Stimulated activated CD4-positive, alpha-beta T cell treated with anti-CD3 and anti-CD28 coated beads, Interleukin-1b, Interleukin-23, amount 100 ng/mL, for 4 hours (primary cell): ENCODE results near the gene SGSM2.
A peak's percentile ranks its signal among the peaks of the same experiment; 100 is the strongest.

Experiments
- DNase-seq, 2 donors: peaks; one replicate each; pipeline ENCODE4 v3.0.0-alpha.2; 2020; ENCODE audit warnings: low read depth in 2 of 2

SGSM2 gene

DNA sequence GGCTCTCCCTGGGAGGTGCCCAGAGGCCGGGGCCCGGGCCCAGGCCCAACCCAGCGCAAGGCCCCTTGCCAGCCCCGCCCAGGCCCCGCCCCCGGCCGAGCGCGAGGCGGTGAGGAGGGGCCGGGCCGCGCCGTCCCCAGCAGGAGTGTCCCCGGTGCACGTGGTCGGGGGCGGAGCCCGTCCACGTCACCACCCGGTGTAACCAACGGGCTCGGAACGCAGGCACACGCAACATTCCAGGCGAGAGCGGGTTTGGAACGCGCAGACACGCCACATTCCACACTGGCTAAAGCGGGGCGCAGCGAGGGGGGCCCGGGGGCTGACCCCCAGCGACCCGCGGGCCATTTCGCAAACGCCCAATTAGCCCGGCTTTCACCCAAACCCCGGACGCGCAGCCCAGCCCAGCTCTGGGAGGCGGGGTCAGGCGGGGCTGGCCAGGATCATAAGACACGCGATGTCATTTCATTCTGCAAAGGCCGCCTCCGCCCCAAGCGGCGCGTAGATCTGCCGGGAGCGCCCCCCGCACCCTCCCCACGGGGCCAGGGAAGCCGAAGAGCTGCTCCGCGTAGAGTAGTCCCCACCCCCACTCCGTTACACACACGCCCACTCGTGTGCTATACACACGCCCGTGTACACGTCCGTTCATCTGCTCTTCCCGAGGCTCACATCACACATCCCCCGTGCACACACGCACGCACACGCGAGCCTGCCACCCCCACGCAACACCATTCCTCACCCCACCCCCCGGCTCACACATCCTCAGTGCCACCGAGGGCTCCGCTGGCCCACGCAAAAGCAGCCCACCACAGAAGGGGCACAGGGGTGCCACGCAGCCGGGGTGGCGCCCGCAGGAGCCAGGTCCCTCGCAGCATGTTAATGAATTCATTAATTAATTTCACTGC, 62.5 kb downstream of the SGSM2 start:
- peak; percentile 83 to 95 for DNase-seq

DNA sequence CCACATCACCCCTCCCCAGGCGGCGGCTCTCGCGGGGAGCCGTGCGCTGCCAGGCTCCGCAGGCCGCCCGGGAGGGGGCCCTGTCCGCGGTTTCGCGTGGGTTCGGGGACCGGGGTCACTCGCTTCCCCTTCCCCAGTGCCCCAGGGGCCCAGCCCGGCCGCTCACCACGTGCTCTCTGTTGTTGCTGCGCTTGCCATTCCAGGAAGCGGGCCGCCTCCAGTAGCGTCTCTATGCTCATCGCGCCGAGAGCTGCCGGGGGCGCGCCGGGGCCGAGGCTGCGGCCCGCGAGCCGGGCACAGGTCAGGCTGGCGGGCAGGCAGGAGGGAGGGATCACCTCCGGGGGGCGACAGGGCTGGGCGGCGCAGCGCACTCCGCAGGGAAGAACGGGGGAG, 63.2 kb downstream of the SGSM2 start:
- DNase-seq = peak in 1 of 2 donors; percentile 50

DNA sequence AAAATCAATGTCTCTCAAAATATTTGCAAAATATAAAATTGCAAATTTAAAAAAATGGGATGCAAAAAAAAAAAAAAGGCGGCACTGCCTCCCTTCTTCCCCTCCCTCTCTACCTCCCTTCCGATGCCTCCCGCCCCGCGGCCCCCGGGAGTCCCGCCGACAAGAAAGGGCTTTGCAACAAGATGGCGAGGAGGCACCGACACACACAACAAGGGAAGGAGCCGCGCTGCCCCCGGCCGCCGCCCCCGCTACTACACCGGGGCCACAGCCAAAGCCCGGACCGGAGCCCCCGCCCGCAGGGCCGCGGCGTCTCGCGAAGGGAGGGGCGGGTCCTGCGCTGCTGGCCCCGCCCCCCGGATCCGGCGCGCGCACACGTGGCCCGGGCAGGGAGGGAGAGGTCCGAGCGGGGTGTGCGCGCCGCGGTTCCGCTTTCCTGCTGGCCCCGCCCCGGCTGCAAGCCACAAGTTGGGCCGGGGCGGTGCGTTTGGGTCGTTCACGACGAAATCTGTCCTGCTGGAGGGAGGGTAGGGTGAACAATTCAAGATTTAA, 63.6 kb downstream of the SGSM2 start, which contains the start of gene MNT:
TSS of gene MNT (minus strand) at position 184 of the 549 bp plus-strand sequence. CDS start 348 bp downstream, outside the sequence.
- peak; percentile 89 to 90 for DNase-seq

DNA sequence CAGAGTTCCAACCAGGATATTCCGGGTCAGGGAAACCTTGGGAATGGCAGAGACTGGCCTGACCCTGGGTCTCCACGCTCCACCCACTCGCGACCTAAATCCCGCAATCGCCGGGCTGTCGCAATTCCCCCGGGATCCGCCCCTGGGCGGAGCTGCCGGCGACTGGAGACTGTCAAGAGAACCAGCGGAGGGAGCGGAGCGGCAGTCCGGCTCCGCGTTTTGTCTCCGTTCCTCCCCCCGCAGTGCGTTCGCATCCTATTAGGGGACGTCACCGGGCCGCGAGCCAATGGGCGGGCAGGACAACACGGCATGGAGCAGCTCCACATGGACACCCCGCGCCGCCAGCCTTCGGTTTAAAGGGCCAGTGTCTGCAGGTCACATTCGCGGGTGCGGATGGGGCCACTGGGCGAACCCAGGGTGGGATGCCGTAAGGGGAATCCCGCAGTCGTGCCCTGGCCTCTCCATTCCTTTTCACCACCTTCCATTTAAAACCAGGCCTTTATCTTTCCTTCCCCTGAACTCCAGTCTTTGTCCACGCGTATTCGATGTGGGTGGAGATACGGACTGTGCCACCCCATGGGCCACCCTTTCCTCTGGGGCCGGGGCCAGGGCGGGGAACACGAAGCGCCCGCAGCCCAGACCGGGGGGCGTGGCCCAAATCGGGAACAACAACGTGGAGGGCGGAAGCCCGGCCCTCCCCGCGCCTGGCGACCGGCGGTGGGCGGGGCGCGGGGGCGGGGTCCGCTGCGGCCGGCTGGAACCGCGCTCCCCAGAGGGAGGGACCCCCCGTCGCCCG, 64.3 kb downstream of the SGSM2 start:
- peak; percentile 98 for DNase-seq

DNA sequence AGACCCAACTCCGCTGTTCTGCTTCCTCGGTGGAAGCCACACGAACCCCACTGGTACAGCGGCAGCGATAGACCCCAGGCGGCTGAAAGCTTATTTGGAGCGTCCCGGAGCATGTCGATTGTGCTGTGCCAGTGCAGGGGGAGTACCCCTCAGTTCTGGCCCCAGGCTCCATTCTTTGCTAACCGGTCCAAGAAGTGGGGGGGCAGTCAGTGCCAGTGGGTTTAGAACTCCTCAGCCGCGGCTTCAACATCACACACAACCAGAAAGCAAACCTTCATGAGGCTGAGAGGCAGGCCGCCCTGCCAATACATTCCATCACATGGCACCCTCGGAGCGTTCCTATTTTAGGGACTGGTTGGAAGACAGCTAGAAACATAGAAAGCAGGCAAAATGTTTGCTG, 65.2 kb downstream of the SGSM2 start:
- no peak for DNase-seq

DNA sequence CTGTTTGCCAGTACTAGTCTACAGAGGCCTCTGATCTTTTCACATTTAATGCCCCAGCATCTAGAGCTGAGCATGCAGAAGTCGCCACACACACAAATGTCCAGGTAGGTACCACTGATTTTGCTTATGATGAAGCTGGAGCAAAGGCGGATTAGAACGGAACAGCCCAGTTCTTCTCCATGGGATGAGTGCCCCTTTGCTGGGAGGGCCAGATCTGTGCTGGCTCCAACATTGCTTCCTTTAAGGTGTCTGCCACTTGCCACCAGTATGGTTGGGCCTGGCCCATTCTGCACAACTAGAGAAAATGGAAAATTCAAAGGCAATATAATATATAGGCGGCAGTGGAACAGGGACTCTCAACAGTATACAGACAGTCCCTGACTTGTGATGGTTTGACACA, 65.7 kb downstream of the SGSM2 start:
- DNase-seq = no peak

DNA sequence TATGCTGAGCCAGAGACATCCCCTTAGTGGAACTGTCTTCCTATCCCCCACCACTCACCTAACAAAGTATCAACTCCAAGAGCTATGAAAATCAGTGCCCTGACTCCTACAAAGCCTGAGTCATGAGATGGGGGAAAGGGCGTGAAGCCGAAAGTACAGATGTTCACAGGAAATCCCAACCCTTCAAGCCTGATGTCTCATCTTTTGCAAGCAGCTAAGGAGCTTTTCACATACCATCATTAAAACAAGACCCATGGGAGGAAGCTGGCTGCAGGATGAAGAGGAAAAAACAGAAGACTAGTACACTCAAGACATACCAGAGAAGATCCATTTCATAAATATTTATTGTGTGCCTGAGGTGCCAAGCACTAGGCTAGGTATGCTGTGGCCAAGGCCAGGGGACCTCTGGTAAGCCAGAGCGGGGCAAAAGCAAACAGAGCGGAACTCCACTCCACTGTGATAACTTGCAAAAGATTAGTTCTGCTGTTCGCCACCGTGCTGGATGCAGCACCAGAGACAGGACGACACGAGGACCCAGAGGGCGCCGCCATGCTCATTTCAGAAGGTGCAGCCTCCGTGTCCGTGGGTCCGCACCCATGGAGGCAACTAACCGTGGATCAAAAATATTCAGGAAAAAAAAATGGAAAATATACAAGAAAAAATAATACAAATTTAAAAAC, 68.1 kb downstream of the SGSM2 start:
- DNase-seq = no peak

DNA sequence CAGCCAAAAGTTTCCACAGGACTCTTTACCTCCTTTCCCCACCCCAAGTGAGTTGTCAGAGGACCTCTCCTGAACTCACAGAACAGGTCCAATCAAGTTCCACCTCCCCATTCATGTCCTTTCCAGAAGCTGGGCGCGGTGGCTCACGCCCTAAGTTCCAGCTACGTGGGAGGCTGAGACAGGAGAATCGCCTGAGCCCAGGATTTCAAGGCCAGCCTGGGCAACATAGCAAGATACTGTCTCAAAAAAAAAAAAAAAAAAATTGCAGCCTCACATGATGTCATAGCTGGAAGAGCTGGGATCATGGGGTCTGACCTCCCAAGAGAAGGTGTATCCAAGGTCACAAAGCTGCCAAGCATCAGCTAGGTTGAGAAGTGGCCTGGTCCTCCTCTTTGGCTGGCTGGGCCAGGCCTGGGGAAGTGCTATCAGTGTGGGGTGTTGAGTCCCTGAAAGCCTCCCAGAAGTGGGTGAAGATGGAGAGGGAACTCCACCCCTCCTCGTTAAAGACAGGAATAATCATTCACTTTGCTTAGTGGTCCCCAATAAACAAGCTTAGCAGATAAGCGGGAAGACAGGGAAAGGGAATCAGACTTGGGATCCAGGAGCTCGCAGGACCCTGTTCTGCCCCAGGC, 69.1 kb downstream of the SGSM2 start:
- DNase-seq = no peak

DNA sequence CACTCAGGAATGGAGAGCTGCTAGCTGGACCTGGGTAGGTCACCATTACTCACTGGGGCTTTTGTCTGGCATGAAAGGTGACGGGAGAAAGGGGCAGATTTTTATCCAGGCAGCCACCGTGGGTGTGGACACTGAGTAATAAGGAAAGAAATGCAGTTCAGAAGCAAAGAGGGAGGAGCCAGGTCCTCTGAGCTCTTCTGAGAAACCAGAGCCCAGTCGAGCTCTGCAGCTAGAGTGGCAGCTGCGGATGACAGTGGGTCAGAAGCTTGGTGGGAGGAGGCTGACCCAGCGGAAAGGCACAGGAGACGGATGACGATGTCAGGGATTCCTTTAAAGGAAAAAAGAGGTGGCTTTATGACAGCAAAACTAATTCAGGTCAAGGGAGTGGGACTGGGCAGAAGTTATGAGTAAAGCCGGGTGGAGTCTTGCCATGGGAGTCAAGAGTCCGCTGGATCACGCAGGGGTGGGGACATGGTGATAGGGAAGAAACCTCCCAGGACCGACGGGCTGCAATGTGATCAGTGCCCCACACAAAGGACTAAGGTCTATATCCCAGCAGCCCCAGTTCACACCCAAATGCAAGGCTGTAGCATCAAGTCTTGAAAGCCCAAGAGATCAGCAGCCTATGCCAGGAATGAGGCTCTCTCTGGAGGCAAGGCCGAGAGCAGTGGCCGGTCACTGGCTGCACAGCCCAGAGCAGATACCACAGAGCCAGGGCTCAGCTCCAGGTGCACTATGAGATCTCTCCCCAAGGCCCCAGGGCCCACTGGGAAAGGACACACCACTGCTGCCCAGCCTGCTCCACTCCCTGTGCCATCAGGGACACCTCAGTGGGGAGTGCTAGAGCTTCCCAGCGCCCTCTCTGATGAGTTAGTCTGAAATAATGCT, 69.8 kb downstream of the SGSM2 start:
- no peak for DNase-seq

DNA sequence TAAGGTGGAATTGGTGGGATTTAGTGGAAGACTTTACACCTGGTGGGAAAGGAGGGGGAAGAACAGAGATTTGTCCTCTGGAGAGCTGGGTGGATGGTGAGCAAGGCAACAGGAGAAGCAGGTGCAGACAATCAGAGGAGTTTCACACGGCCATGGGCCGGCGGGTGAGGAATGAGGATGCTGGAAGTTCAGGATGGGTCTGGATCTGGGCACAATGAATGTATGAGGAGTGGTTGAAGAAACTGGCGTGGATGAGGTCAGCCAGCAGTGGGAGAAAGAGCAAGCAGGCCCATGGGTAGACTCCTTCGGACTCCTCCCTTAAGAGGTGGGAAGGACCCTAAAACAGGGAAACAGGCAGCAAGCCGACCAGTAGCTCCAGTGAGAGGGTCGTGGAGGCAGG, 73.7 kb downstream of the SGSM2 start:
- DNase-seq = no peak

DNA sequence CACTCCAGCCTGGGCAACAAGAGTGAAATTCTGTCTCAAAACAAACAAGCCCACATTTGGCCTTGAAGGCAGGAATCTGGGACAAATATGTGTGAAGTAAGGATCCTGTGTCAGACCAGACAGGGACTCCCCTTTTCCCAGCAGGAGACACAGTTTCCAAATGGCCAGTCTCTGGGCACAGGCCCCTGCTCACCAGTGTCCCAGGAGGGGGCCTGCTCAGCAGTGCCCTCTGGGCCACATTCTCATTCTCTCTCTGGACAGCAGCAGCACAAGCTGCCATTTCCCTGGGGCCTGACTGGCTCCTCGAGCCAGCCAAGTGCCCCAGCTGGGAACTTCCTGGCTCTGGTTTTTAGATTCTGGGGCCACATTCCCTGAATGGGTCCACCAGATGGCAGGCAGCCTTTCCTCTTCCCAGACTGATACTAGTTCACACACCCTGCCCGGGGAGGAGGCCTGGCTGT, 75.3 kb downstream of the SGSM2 start:
- no peak for DNase-seq

DNA sequence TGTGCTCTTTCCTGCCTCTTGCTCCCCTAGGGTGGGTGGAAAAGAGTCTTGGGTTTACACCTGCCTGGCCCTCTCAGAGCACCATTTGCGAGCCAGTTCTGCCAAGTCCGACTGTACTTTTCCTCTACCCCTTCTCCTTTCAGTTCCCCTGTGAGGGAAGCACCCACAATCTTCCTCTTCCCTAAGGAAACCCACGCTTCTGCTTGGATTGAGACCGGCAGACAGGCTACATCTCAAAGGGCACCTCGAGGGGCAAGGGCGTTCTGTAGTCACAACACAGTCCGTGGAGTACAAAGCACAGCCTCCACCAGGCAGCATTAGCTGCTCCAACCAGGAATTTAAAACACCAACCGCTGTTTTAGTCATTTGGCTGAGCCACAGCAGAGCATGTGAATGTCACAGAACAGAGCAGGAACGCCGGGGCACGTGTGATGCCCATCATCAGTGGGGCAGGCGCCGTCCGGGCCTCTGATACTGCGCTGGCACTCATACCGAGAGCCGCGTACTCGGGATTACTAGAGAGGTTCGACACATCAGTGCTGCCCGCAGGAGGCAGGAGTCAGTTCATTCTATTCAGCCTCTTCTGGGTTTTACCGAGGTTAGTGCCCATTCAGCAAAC, 77.3 kb downstream of the SGSM2 start:
- no peak for DNase-seq

DNA sequence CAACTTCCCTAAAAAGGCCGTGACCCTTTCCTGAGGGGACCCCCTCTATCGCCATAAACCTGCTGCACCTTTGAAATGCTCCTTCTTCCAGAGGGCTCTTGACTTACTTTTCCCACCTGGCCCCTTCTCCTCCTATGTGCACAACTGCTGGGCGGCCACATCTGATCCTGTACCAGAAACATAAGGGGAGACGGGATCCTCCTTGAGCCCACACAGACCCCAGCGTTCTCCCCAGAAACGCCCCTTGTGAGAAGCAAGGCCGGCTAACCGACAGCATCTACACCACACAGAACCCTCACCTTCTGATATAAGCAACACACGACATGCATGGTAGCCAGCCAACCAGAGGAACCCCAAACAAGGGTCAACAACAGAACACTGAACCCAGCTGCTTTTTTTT, 77.8 kb downstream of the SGSM2 start:
- DNase-seq = no peak

DNA sequence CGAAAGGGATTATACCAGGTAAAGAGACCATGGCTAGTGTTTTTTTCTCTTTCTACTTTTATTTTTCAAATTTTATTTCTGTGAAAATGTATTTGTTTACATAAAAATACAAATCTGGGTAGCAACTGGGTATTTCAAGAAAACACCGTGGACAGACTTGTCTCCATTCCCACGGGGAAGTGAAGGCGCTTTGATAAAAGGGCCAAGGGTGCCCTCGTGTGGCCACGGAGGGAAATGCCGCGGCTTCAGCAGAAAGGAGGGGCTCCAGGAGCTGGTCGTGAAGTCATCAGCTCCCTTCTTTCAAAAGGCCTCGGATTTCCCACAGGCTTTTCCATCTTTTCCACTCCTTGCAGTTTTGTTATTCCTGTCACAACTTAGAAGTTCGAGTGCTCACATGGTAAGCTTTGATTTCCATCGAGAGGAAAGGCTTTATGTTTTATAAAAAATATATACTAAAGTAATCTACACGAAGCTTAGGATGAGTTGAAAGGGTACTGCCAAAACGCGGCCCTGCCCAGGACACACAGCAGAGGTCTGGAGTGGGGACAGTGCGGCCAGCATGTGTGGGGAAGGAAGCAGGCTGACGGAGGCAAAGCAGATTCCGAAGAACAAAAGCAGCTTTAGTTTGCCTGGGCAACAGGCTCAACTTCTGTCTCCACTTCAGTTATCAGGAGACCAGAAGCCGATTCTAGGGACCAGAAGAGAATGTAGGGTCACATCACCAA, 78.9 kb downstream of the SGSM2 start:
- peak; percentile 82 to 86 for DNase-seq

DNA sequence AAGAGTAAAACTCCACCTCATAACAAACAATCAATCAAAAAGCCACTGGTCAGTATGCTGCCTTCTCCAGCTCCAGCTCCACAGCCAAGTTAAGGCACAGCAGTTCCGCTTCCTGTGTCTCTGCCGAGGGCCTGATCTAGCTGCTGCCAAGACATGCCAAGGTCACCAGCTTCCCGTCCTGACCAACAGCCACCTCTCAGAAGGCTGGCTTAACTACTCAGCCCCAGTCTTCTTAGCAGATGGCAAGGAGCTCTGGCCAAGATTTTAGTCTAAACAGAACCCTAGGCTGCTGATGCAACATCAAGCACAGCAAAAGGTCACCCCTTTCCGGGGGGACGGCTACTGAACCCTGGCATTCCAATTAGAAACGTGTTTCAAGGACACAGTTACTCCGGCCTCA, 81.3 kb downstream of the SGSM2 start:
- no peak for DNase-seq

DNA sequence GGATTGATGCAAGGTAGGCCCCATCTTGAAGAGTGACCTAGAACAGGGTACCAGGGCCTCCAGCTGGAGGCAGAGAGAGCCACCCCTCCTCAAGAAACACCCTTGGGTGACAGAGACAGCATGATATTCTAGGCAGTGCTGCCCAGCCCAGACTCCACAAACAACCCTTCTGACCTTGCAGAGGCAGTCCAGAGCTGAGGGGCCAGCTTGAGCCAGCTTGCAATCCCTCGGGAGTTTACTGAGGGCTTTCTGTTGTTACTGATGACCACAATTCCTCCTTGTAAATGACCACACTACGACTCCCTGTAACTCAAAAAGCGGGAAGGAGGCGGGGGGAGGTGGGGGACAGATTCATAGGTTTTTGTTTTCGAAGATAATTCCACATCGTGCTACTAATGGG, 82.2 kb downstream of the SGSM2 start:
- DNase-seq = no peak

DNA sequence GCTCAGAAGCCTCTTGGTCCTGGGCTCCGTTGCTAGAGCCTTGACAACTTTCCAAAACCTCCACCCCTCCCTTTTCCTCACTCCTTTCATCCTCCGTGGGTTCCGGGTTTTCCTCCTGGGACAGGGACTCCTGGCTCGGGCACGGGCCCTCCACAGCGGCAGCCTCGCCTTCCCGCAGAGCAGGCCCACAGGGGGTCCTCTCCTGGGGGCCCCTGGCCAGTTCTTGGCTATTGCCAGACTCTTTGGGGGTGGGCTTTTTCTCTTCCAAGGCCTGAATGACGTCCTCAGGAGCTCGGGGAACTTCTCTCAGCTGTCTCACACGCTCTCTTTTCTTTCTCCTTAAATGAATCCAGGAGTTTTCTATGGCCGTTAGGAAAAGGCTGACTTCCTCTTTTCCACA, 82.9 kb downstream of the SGSM2 start:
- DNase-seq = no peak

DNA sequence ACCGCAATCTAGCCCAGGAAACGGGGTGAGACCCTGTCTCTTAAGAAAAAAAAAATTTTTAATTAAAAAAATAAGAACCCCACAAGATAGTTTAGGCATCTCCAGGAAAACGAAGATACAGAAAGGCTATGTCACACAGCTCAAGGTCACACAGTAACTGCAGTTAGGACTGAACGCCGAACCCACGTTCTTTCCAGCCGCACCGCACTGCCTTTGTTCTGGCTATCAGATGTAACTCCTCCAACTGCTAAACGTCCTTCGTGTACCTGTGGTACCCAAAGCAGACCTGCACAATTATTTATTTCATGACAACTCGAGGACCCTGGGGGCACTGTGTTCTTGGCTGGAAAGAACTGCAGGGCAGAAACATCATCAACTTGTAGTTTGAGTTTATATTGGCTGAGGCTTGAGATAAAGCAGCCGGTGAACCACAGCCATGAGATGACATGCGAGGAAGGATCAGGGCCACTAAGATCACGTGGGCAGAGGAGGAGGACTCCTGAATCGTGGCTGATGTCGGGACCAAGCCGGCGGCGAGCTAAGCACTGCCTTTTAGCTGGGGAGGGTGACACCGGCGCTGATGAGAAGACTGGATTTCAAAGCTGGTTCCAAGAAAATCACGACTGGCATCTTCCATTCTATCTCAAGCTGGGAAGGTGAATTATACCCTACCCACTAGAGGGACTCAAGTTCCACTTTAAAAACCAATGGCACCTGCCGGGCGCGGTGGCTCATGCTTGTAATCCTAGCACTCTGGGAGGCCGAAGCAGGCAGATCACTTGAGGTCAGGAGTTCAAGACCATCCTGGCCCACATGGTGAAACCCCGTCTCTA, 84.2 kb downstream of the SGSM2 start:
- no peak for DNase-seq
